Activated CD8-positive, alpha-beta T cell treated with anti-CD3 and anti-CD28 coated beads for 36 hours (primary cell): ENCODE measurements around the gene PDE6D. TPM values are rescaled to one million over a fixed set of nuclear protein-coding genes. Genes with fewer than 3 reads are reported as not detected.

Source experiments
- ATAC-seq: fragments of 200-7000 bp; cut with Tn5 transposase; one replicate; pipeline ENCODE4 v1.10.0; 2021; ENCODE audit warnings: mild to moderate bottlenecking, moderate library complexity
- CTCF ChIA-PET: fragments of 350-600 bp; sonication (Branson Sonifier 250); formaldehyde crosslinking; loops from one replicate; lab custom pipeline; 2021; ENCODE audit warnings: antibody characterized with exemption; lab: Charles Lee
- POLR2A ChIA-PET: fragments of 350-600 bp; sonication (Branson Sonifier 250); formaldehyde crosslinking; loops from one replicate; lab custom pipeline; 2021; ENCODE audit warnings: antibody characterized with exemption; lab: Charles Lee
- DNase-seq: peaks from one replicate; pipeline ENCODE4 v3.0.0-alpha.2; 2020
- H3K27ac Mint-ChIP-seq: one replicate; pipeline ENCODE4 v1.8.0; 2021; ENCODE audit warnings: mild to moderate bottlenecking, mixed read lengths
- H3K27me3 Mint-ChIP-seq: one replicate; pipeline ENCODE4 v1.8.0; 2021; ENCODE audit warnings: mixed read lengths
- H3K36me3 Mint-ChIP-seq: one replicate; pipeline ENCODE4 v1.8.0; 2021; ENCODE audit warnings: low read depth, mixed read lengths
- H3K4me1 Mint-ChIP-seq: one replicate; pipeline ENCODE4 v1.8.0; 2021; ENCODE audit warnings: low read depth, mixed read lengths
- H3K4me3 Mint-ChIP-seq: one replicate; pipeline ENCODE4 v1.8.0; 2021; ENCODE audit warnings: mild to moderate bottlenecking, moderate library complexity, mixed read lengths
- H3K9me3 Mint-ChIP-seq: one replicate; pipeline ENCODE4 v1.8.0; 2021; ENCODE audit warnings: mixed read lengths
- CTCF ChIP-seq: fragments of 200-600 bp; IDR thresholded peaks from one replicate; pipeline ENCODE4 v1.8.0; 2022; ENCODE audit warnings: antibody characterized with exemption, mild to moderate bottlenecking
- intact Hi-C: fragments of 100-400 bp; cut with micrococcal nuclease; formaldehyde crosslinking; loops from one replicate; pipeline ENCODE4 v1.10.0; 2022
- total RNA-seq, 2 experiments: library from RNA; stranded (reverse); gene quantifications; one replicate each; pipeline ENCODE4 v1.2.3, GENCODE V29; 2021

PDE6D gene
- total RNA-seq, 2 experiments from 2014 or later: 22.8 to 23.5 TPM

- peaks cover 14% of the 10 kb centered on the region for H3K4me1 Mint-ChIP-seq
- ChIA-PET POLR2A (interaction anchor here (1.3 to 2.8 kb wide), 5 partner anchors 8 to 236 kb away, joined by 3 to 9 read pairs (median 7); no protein-coding TSS in a partner anchor), CTCF (interaction anchor here (1.1 to 8.6 kb wide), 5 partner anchors 13 to 29 kb away, joined by 3 to 85 read pairs (median 4); no protein-coding TSS in a partner anchor)
- H3K27ac Mint-ChIP-seq: no peak overlapping the region
- no peak overlapping the region for H3K4me3 Mint-ChIP-seq
- H3K9me3 Mint-ChIP-seq: no peaks in the 10 kb centered on the region
- no peak for TF ChIP-seq CTCF
- DNase-seq: no peak
- intact Hi-C loops: no loop called here
- ATAC-seq: no peak
- H3K27me3 Mint-ChIP-seq: no peaks in the 10 kb centered on the region
- peaks cover 10% of the 10 kb centered on the region for H3K36me3 Mint-ChIP-seq
Observed at GRCh38 chr2:231701456-231702373, 79.4 kb downstream of the PDE6D start.

- DNase-seq (no peak), ATAC-seq (no peak)
- Mint-ChIP-seq H3K4me1 (peaks cover 3% of the 10 kb centered on the region), H3K9me3 (no peaks in the 10 kb centered on the region), H3K27ac (no peak overlapping the region), H3K36me3 (peaks cover under 1% of the 10 kb centered on the region), H3K27me3 (no peaks in the 10 kb centered on the region), H3K4me3 (no peak overlapping the region)
- intact Hi-C loops: no loop called here
- ChIA-PET POLR2A (interaction anchor here (2.4 to 2.5 kb wide), 2 partner anchors 11 to 14 kb away, joined by 7 to 9 read pairs; no protein-coding TSS in a partner anchor), CTCF (interaction anchor here (2.1 to 6.4 kb wide), 2 partner anchors 16 to 24 kb away, joined by 8 to 55 read pairs; no protein-coding TSS in a partner anchor)
- no peak for TF ChIP-seq CTCF
Observed at GRCh38 chr2:231699006-231699405, 82.1 kb downstream of the PDE6D start.

- TF ChIP-seq CTCF: no peak
- POLR2A ChIA-PET: interaction anchor here (4.4 kb wide), 1 partner anchor 13 kb away, joined by 15 read pairs; the partner anchor contains the start of gene PTMA
- no peak for DNase-seq
- Mint-ChIP-seq H3K4me3 (no peak overlapping the region), H3K36me3 (no peaks in the 10 kb centered on the region), H3K4me1 (no peaks in the 10 kb centered on the region), H3K9me3 (no peaks in the 10 kb centered on the region), H3K27ac (no peak overlapping the region), H3K27me3 (no peaks in the 10 kb centered on the region)
- CTCF ChIA-PET: interaction anchor here (0.7 to 2.1 kb wide), 4 partner anchors 8 to 21 kb away, joined by 3 to 11 read pairs (median 6); no protein-coding TSS in a partner anchor
- no peak for ATAC-seq
- intact Hi-C loops: no loop called here
Observed at GRCh38 chr2:231696004-231696367, 85.1 kb downstream of the PDE6D start.

GRCh38 chr2:231693956-231694355, 87.1 kb downstream of the PDE6D start:
- Mint-ChIP-seq H3K4me3 (no peak overlapping the region), H3K27ac (no peak overlapping the region)

More at GRCh38 chr2:231693956-231694355, 87.1 kb downstream of the PDE6D start:
- H3K4me1 Mint-ChIP-seq: no peaks in the 10 kb centered on the region
- ChIA-PET CTCF (interaction anchor here (1.2 to 2.1 kb wide), 4 partner anchors 13 to 21 kb away, joined by 3 to 11 read pairs (median 6); no protein-coding TSS in a partner anchor), POLR2A (interaction anchor here (1.0 to 4.4 kb wide), 5 partner anchors 12 to 20 kb away, joined by 3 to 15 read pairs (median 3); partner anchors contain the start of gene PTMA)
- H3K9me3 Mint-ChIP-seq: no peaks in the 10 kb centered on the region
- no peaks in the 10 kb centered on the region for H3K27me3 Mint-ChIP-seq
- ATAC-seq (no peak), DNase-seq (no peak)
- intact Hi-C loops: no loop called here
- TF ChIP-seq CTCF: no peak
- H3K36me3 Mint-ChIP-seq: no peaks in the 10 kb centered on the region
